Measurements from ENCODE around the gene ERCC2. TPM values are rescaled to one million over a fixed set of nuclear protein-coding genes. Genes with fewer than 3 reads are reported as not detected.

ERCC2 gene
- total and polyA plus RNA-seq, 9 donors = 6.3 to 18.6 (median 16.8) TPM

DNA sequence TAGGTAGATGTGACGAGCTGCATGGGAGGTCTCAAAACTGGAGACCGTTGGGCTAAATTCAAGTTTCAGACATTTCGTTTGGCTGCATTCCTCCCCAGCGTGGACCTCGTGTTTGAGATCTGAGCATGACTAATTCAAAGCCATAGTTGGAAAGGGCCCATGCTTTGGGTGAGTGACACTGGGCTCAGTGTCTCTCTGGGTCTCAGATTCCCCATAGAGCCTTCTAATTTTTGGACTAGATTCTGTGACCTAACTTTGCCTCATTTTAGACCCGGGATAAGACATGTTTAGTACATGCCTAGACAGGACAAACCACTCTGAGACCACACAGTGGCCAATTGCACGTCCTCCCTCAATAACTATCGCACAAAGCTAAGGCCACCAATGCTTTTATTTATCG is 64.3 kb downstream of the ERCC2 start:
- DNase-seq = no peak
- TF ChIP-seq, protein P1, sequence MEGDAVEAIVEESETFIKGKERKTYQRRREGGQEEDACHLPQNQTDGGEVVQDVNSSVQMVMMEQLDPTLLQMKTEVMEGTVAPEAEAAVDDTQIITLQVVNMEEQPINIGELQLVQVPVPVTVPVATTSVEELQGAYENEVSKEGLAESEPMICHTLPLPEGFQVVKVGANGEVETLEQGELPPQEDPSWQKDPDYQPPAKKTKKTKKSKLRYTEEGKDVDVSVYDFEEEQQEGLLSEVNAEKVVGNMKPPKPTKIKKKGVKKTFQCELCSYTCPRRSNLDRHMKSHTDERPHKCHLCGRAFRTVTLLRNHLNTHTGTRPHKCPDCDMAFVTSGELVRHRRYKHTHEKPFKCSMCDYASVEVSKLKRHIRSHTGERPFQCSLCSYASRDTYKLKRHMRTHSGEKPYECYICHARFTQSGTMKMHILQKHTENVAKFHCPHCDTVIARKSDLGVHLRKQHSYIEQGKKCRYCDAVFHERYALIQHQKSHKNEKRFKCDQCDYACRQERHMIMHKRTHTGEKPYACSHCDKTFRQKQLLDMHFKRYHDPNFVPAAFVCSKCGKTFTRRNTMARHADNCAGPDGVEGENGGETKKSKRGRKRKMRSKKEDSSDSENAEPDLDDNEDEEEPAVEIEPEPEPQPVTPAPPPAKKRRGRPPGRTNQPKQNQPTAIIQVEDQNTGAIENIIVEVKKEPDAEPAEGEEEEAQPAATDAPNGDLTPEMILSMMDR (IDR thresholded peaks at IDR 0.05) = no peak
- TF ChIP-seq EP300 (IDR thresholded peaks at IDR 0.05) = no peak
- TF ChIP-seq POLR2A (IDR thresholded peaks at IDR 0.05) = no peak
- no peaks in the 10 kb centered on the region for H3K27me3 ChIP-seq
- no peak overlapping the region for H3K27ac ChIP-seq
- intact Hi-C loops (cut with DNase I) = no loop called here
- no peaks in the 10 kb centered on the region for H3K9me3 ChIP-seq
- 23 to 38% (median 27%) methylated on average over 9 of the region's 9 CpGs for WGBS, 3 donors
- no peak overlapping the region for H3K4me3 ChIP-seq
- H3K36me3 ChIP-seq = no peaks in the 10 kb centered on the region
- no peaks in the 10 kb centered on the region for H3K4me1 ChIP-seq (ENCODE audit: insufficient read depth)

DNA sequence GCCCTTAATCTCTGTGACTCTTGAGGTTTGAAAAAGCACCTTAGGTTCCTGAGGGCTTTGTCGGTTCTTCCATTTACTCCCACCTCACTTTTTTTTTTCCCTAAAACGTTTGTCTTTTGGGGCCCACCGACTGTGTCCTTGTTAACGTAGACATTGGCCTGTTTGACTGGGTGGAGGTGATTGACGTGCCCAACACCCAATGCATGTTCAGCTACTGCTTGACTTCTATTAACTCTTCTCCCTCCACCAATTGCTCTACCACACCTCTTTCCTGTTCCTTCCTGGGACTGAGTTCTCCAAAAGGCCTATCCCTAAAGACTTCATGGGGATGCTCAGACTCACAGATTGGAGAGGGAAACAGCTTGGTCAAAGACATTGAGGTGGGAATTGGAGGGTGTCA is 65.0 kb downstream of the ERCC2 start:
- Histone ChIP-seq H3K27me3 (no peaks in the 10 kb centered on the region), H3K4me1 (ENCODE audit: insufficient read depth) (no peaks in the 10 kb centered on the region), H3K9me3 (no peaks in the 10 kb centered on the region), H3K36me3 (no peaks in the 10 kb centered on the region), H3K4me3 (no peak overlapping the region), H3K27ac (no peak overlapping the region)
- no peak for DNase-seq
- TF ChIP-seq, protein P1 (IDR thresholded peaks at IDR 0.05) = no peak
- TF ChIP-seq POLR2A (IDR thresholded peaks at IDR 0.05) (no peak), EP300 (IDR thresholded peaks at IDR 0.05) (no peak)
- intact Hi-C loops (cut with DNase I) = no loop called here
- WGBS, 3 donors = 6 to 16% (median 9%) methylated on average over 5 of the region's 5 CpGs

DNA sequence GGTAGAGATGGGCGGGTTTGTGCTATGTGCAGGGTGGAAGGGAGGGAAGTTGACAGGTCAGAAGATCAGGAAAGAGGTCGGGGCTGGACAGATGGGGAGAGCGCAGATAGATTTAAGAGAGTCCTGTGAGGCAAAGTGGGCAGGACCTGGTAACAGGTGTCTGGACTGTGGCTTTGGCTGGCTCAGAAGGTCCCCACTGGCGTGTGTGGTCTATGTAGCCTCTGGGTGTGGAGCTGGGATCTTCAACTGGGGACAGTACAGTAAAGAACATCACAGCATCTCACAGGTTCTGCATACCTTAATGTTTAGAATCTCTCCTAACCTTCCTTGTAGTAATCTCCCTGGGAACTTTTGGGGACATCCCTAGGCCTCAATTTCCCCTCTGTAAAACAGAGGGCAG is 65.4 kb downstream of the ERCC2 start:
- intact Hi-C loops (cut with DNase I) = no loop called here
- Histone ChIP-seq H3K36me3 (no peaks in the 10 kb centered on the region), H3K4me1 (ENCODE audit: insufficient read depth) (peaks cover 2% of the 10 kb centered on the region), H3K4me3 (no peak overlapping the region), H3K27me3 (no peaks in the 10 kb centered on the region), H3K27ac (no peak overlapping the region), H3K9me3 (no peaks in the 10 kb centered on the region)
- TF ChIP-seq EP300 (IDR thresholded peaks at IDR 0.05) (no peak), POLR2A (IDR thresholded peaks at IDR 0.05) (no peak)
- TF ChIP-seq, protein P1 (IDR thresholded peaks at IDR 0.05) = no peak
- WGBS, 3 donors = 35 to 49% (median 46%) methylated on average over 4 of the region's 4 CpGs
- no peak for DNase-seq

DNA sequence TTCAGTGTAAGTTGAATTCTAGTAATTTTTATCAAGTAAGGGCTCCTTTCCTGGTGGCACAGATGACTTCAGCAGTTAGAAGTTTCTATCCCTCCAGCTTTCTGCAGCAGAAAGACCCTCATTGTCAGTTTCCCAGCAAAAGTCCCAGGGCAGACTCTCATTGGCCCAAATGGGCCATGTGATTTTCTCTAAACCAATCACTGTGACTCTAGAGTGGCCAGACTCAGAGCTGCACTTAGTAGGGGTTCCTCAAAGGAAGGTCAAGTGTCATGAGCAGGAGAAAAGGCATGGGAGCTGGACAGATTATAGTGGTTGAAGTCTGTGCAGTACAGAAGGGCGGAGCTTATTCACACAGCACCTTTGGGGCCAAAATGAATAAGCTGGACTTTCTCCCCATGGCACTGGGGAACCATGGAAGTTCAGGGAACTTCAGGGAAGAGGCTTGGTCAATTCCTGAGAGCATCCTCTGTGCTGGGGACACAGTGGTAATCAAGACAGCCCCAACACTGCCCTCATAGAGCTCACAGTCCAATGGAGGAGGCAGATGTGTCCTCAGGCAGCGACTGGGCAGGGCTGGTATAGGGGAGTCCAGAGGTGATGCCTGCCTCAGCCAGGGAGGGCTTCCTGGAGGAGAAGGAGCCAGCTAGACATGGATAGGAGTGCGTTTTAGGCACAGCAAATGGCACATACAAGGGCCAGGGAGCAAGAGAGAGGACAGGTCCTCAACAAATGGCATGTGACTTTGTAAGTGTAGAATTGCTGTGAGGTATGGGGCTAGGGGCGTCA is 66.0 kb downstream of the ERCC2 start:
- Histone ChIP-seq H3K4me1 (ENCODE audit: insufficient read depth) (peaks cover 2% of the 10 kb centered on the region), H3K9me3 (no peaks in the 10 kb centered on the region), H3K4me3 (no peak overlapping the region), H3K36me3 (no peaks in the 10 kb centered on the region), H3K27ac (no peak overlapping the region), H3K27me3 (no peaks in the 10 kb centered on the region)
- no peak for DNase-seq
- intact Hi-C loops (cut with DNase I) = no loop called here
- WGBS, 3 donors = 62 to 72% (median 62%) methylated on average over 4 of the region's 4 CpGs
- no peak for TF ChIP-seq EP300 (IDR thresholded peaks at IDR 0.05)
- TF ChIP-seq POLR2A (IDR thresholded peaks at IDR 0.05) = no peak
- TF ChIP-seq, protein P1 (IDR thresholded peaks at IDR 0.05) = no peak

Data from ovary (tissue), 9 donors.